RWPE2 (cell line): ENCODE measurements around the gene PROS1.
"Not testable (repeated sequence)": the region's sequence is repeated elsewhere in the genome, so short reads cannot be mapped to it uniquely, and the experiment has no call there.

Experiments
- ATAC-seq: fragments of 200-7000 bp; cut with Tn5 transposase; 3 replicates; pipeline ENCODE4 v1.9.1; 2021; ENCODE audit warnings: low read depth
- DNase-seq: peaks from one replicate; pipeline ENCODE4 v3.0.0-alpha.2; 2020; ENCODE audit warnings: low spot score
- H3K27ac ChIP-seq: fragments of 450-650 bp; 2 replicates; pipeline ENCODE4 v1.5.1; 2017; ENCODE audit warnings: mild to moderate bottlenecking; ENCODE audit not compliant: poor library complexity, severe bottlenecking
- H3K27me3 ChIP-seq: fragments of 250-450 bp; sonication (Bioruptor Pico); 2 replicates; pipeline ENCODE4 v1.5.1; 2021; ENCODE audit warnings: mild to moderate bottlenecking, moderate library complexity; ENCODE audit not compliant: insufficient read depth, poor library complexity, severe bottlenecking
- H3K36me3 ChIP-seq: fragments of 250-450 bp; sonication (Bioruptor Pico); 2 replicates; pipeline ENCODE4 v1.5.1; 2020; ENCODE audit warnings: low read depth, mild to moderate bottlenecking, moderate library complexity
- H3K4me1 ChIP-seq: fragments of 250-450 bp; sonication (Bioruptor Pico); 2 replicates; pipeline ENCODE4 v1.5.1; 2021; ENCODE audit warnings: mild to moderate bottlenecking, moderate library complexity; ENCODE audit not compliant: insufficient read depth, poor library complexity, severe bottlenecking
- H3K4me3 ChIP-seq: fragments of 250-450 bp; sonication (Bioruptor Pico); 2 replicates; pipeline ENCODE4 v1.5.1; 2021; ENCODE audit warnings: mild to moderate bottlenecking, moderate library complexity; ENCODE audit not compliant: severe bottlenecking
- H3K9me3 ChIP-seq: fragments of 250-450 bp; sonication (Bioruptor Pico); 2 replicates; pipeline ENCODE4 v1.5.1; 2021; ENCODE audit warnings: mild to moderate bottlenecking, moderate library complexity; ENCODE audit not compliant: severe bottlenecking
- CTCF ChIP-seq: fragments of 450-650 bp; IDR thresholded peaks from one replicate; pipeline ENCODE4 v1.5.1; 2017; ENCODE audit warnings: mild to moderate bottlenecking, moderate library complexity; ENCODE audit not compliant: poor library complexity, severe bottlenecking

PROS1 gene

GRCh38 chr3:93961489-93961888, 12.2 kb downstream of the PROS1 start:
- no peaks in the 10 kb centered on the region for H3K36me3 ChIP-seq
- DNase-seq (no peak), ATAC-seq (no peak)
- no peak overlapping the region for H3K4me3 ChIP-seq
- H3K4me1 ChIP-seq = no peaks in the 10 kb centered on the region
- no peak overlapping the region for H3K27ac ChIP-seq
- H3K27me3 ChIP-seq = no peaks in the 10 kb centered on the region
- no peaks in the 10 kb centered on the region for H3K9me3 ChIP-seq
- TF ChIP-seq CTCF = no peak

- ATAC-seq (no peak), DNase-seq (no peak)
- Histone ChIP-seq H3K4me1 (no peaks in the 10 kb centered on the region), H3K36me3 (no peaks in the 10 kb centered on the region), H3K27me3 (no peaks in the 10 kb centered on the region), H3K27ac (no peak overlapping the region), H3K9me3 (no peaks in the 10 kb centered on the region), H3K4me3 (no peak overlapping the region)
- no peak for TF ChIP-seq CTCF
These were observed 12.7 kb downstream of the PROS1 start for GRCh38 chr3:93961026-93961425.

GRCh38 chr3:93949958-93950357, 23.7 kb downstream of the PROS1 start:
- H3K9me3 ChIP-seq, DNase-seq, H3K4me3 ChIP-seq, H3K4me1 ChIP-seq, H3K36me3 ChIP-seq, ATAC-seq, H3K27ac ChIP-seq, H3K27me3 ChIP-seq: not testable (repeated sequence)

GRCh38 chr3:93937485-93937884, 36.2 kb downstream of the PROS1 start:
- not testable (repeated sequence) for H3K36me3 ChIP-seq, H3K27ac ChIP-seq, DNase-seq, H3K9me3 ChIP-seq, H3K27me3 ChIP-seq, H3K4me1 ChIP-seq, H3K4me3 ChIP-seq, ATAC-seq

- DNase-seq = no peak
- H3K4me3 ChIP-seq = no peak overlapping the region
- H3K9me3 ChIP-seq = no peaks in the 10 kb centered on the region
- no peak for ATAC-seq
- no peak overlapping the region for H3K27ac ChIP-seq
- no peaks in the 10 kb centered on the region for H3K27me3 ChIP-seq
- H3K36me3 ChIP-seq = no peaks in the 10 kb centered on the region
- no peak for TF ChIP-seq CTCF
- no peaks in the 10 kb centered on the region for H3K4me1 ChIP-seq
These were observed 37.1 kb downstream of the PROS1 start for GRCh38 chr3:93936549-93936948.

- Histone ChIP-seq H3K4me3 (no peak overlapping the region), H3K27me3 (no peaks in the 10 kb centered on the region), H3K27ac (no peak overlapping the region), H3K36me3 (no peaks in the 10 kb centered on the region), H3K9me3 (no peaks in the 10 kb centered on the region), H3K4me1 (no peaks in the 10 kb centered on the region)
- no peak for TF ChIP-seq CTCF
- DNase-seq (no peak), ATAC-seq (no peak)
These were observed 39.2 kb downstream of the PROS1 start for GRCh38 chr3:93934366-93935046.
